ENCODE results near the gene IRAK2.

GRCh38 chr3:10290481-10291176 is 125.9 kb downstream of the IRAK2 start:
- TF ChIP-seq CTCF (IDR thresholded peaks at IDR 0.05): no peak
- no peak for TF ChIP-seq POLR2A (IDR thresholded peaks at IDR 0.05)

Measured in lower leg skin (tissue), 3 donors.